Hepatocyte (in vitro differentiated cells): ENCODE results near the gene DHRS12. TPM values are rescaled to one million over a fixed set of nuclear protein-coding genes. Genes with fewer than 3 reads are reported as not detected.

ENCODE experiments used
- DNase-seq: peaks from one replicate; pipeline ENCODE4 v3.0.0-alpha.2; 2016; ENCODE audit warnings: low spot score
- H2AFZ ChIP-seq: fragments of 200-600 bp; sonication (generic); 2 replicates; pipeline ENCODE4 v1.6.0; 2016; ENCODE audit warnings: antibody characterized with exemption, mild to moderate bottlenecking
- H3K27ac ChIP-seq: fragments of 200-600 bp; sonication (generic); 2 replicates; pipeline ENCODE4 v1.5.1; 2016; ENCODE audit warnings: mild to moderate bottlenecking
- H3K27me3 ChIP-seq: fragments of 200-600 bp; sonication (generic); 2 replicates; pipeline ENCODE4 v1.6.1; 2016
- H3K36me3 ChIP-seq: fragments of 200-600 bp; sonication (generic); replicated peaks from 2 replicates; pipeline ENCODE4 v1.5.1; 2016; ENCODE audit warnings: low read depth; ENCODE audit not compliant: insufficient read depth
- H3K4me1 ChIP-seq: fragments of 200-600 bp; sonication (generic); 2 replicates; pipeline ENCODE4 v1.5.1; 2016; ENCODE audit warnings: mild to moderate bottlenecking, moderate library complexity; ENCODE audit not compliant: insufficient read depth
- H3K4me2 ChIP-seq: fragments of 200-600 bp; sonication (generic); 2 replicates; pipeline ENCODE4 v1.6.0; 2016
- H3K4me3 ChIP-seq: fragments of 200-600 bp; sonication (generic); 2 replicates; pipeline ENCODE4 v1.5.1; 2016; ENCODE audit warnings: mild to moderate bottlenecking
- H3K79me2 ChIP-seq: fragments of 200-600 bp; sonication (generic); 2 replicates; pipeline ENCODE4 v1.6.0; 2017; ENCODE audit warnings: mild to moderate bottlenecking
- H3K9me2 ChIP-seq: fragments of 200-600 bp; sonication (generic); replicated peaks from 2 replicates; pipeline ENCODE4 v1.6.0; 2017; ENCODE audit warnings: mild to moderate bottlenecking; ENCODE audit not compliant: insufficient read depth
- H3K9me3 ChIP-seq: fragments of 200-600 bp; sonication (generic); 2 replicates; pipeline ENCODE4 v1.5.1; 2016; ENCODE audit warnings: low read depth, mild to moderate bottlenecking
- H4K20me1 ChIP-seq: fragments of 200-600 bp; sonication (generic); 2 replicates; pipeline ENCODE4 v1.6.0; 2016; ENCODE audit warnings: mild to moderate bottlenecking; ENCODE audit not compliant: insufficient read depth, poor library complexity, severe bottlenecking
- CTCF ChIP-seq: fragments of 200-600 bp; sonication (generic); IDR thresholded peaks from 2 replicates; pipeline ENCODE4 v1.5.1; 2016; ENCODE audit warnings: antibody characterized with exemption, mild to moderate bottlenecking; ENCODE audit not compliant: poor library complexity
- EZH2 ChIP-seq: fragments of 200-600 bp; sonication (generic); IDR thresholded peaks from 2 replicates; pipeline ENCODE4 v1.6.1; 2016; ENCODE audit warnings: antibody characterized with exemption, mild to moderate bottlenecking, borderline replicate concordance
- EZH2phosphoT487 ChIP-seq: fragments of 200-600 bp; sonication (generic); IDR thresholded peaks from one replicate; pipeline ENCODE4 v1.6.1; 2018; ENCODE audit warnings: antibody characterized with exemption, mild to moderate bottlenecking, low read depth, moderate library complexity; ENCODE audit not compliant: unreplicated experiment, severe bottlenecking
- WGBS: methylation state at CpG from one replicate; pipeline ENCODE4 v1.1.6; 2016; ENCODE audit warnings: low lambda C conversion rate; ENCODE audit errors: missing lambda C conversion rate; 5-methylcytosine and 5-hydroxymethylcytosine counted together
- polyA plus RNA-seq: library from polyadenylated mRNA; unstranded; fragments of >200 nt; fragmentation: Nextera tagmentation; extraction: Ambion mirVana; gene quantifications from 2 replicates; pipeline ENCODE4 v1.2.1, GENCODE V29; 2016
- total RNA-seq: library from RNA; depleted of rRNA; stranded (reverse); fragments of >200 nt; gene quantifications from 2 replicates; pipeline ENCODE4 v1.2.3, GENCODE V29; 2014

DHRS12 gene
- total and polyA plus RNA-seq, 2 experiments from 2014 or later, result 4.6 to 13.5 TPM

GRCh38 chr13:51769455-51770127, 34.4 kb downstream of the DHRS12 start:
- Histone ChIP-seq H3K4me2 (no peak overlapping the region), H3K27ac (peak overlapping the region; percentile 37), H3K36me3 (no peaks in the 10 kb centered on the region), H3K9me2 (no peaks in the 10 kb centered on the region), H3K4me3 (no peak overlapping the region), H3K9me3 (no peaks in the 10 kb centered on the region), H3K4me1 (peaks cover 8% of the 10 kb centered on the region), H3K79me2 (no peaks in the 10 kb centered on the region), H2AFZ (no peak overlapping the region), H4K20me1 (no peaks in the 10 kb centered on the region), H3K27me3 (no peaks in the 10 kb centered on the region)
- TF ChIP-seq CTCF (no peak), EZH2phosphoT487 (no peak), EZH2 (no peak)
- WGBS, result 83% methylated on average over 11 of the region's 11 CpGs
- no peak for DNase-seq

- WGBS, result 89% methylated on average over 19 of the region's 19 CpGs
- no peaks in the 10 kb centered on the region for H3K9me3 ChIP-seq
- H3K4me1 ChIP-seq, result peaks cover 13% of the 10 kb centered on the region
- no peaks in the 10 kb centered on the region for H3K36me3 ChIP-seq
- H3K4me3 ChIP-seq, result no peak overlapping the region
- no peaks in the 10 kb centered on the region for H3K27me3 ChIP-seq
- H3K79me2 ChIP-seq, result no peaks in the 10 kb centered on the region
- H4K20me1 ChIP-seq, result no peaks in the 10 kb centered on the region
- DNase-seq, result no peak
- no peaks in the 10 kb centered on the region for H3K9me2 ChIP-seq
- TF ChIP-seq EZH2phosphoT487 (no peak), EZH2 (no peak), CTCF (no peak)
- no peak overlapping the region for H2AFZ ChIP-seq
- H3K27ac ChIP-seq, result no peak overlapping the region
- H3K4me2 ChIP-seq, result no peak overlapping the region
Observed at GRCh38 chr13:51768976-51769375, 35.0 kb downstream of the DHRS12 start.

GRCh38 chr13:51768378-51768921, 35.5 kb downstream of the DHRS12 start:
- Histone ChIP-seq H3K4me3 (no peak overlapping the region), H2AFZ (no peak overlapping the region), H3K27ac (no peak overlapping the region), H3K79me2 (no peaks in the 10 kb centered on the region), H4K20me1 (no peaks in the 10 kb centered on the region), H3K36me3 (no peaks in the 10 kb centered on the region), H3K4me1 (peaks cover 16% of the 10 kb centered on the region), H3K4me2 (no peak overlapping the region), H3K9me2 (no peaks in the 10 kb centered on the region), H3K27me3 (no peaks in the 10 kb centered on the region), H3K9me3 (no peaks in the 10 kb centered on the region)
- 86% methylated on average over 15 of the region's 15 CpGs for WGBS
- DNase-seq, result no peak
- no peak for TF ChIP-seq EZH2phosphoT487
- no peak for TF ChIP-seq CTCF
- no peak for TF ChIP-seq EZH2
